Activated CD4-positive, alpha-beta T cell treated with anti-CD3 and anti-CD28 coated beads, Interleukin-2, Interleukin-4, amounts not matched to agents 100 ng/mL and 50 ng/mL, durations not matched to agents 16 hours and 8 hours (primary cell): ENCODE data around the gene FCER1G.

Source experiments
- DNase-seq: peaks from one replicate; pipeline ENCODE4 v3.0.0-alpha.2; 2020; ENCODE audit warnings: low spot score

FCER1G gene

DNA sequence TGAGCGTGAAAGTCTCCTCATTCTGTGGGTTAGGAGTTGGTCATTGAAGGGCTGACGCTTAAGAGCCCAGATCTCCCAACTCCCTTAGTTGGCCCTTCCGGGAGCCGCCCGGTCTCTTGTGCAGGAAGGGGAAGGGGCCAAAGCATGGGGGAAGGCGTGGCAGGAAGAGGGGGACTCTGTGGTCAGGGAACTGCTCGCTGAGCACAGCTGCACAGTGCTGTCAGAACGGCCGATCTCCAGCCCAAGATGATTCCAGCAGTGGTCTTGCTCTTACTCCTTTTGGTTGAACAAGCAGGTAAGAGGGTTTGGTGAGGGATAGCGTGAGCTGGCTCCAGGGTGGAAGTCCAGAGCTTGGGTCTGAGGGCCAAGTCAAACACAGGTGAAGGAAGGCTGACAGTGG lies at the start of gene FCER1G:
Gene FCER1G, plus strand, starts transcription at position 220 of the 400 bp plus-strand sequence. Its CDS starts 27 bp downstream, at position 247.
- DNase-seq, result no peak

DNA sequence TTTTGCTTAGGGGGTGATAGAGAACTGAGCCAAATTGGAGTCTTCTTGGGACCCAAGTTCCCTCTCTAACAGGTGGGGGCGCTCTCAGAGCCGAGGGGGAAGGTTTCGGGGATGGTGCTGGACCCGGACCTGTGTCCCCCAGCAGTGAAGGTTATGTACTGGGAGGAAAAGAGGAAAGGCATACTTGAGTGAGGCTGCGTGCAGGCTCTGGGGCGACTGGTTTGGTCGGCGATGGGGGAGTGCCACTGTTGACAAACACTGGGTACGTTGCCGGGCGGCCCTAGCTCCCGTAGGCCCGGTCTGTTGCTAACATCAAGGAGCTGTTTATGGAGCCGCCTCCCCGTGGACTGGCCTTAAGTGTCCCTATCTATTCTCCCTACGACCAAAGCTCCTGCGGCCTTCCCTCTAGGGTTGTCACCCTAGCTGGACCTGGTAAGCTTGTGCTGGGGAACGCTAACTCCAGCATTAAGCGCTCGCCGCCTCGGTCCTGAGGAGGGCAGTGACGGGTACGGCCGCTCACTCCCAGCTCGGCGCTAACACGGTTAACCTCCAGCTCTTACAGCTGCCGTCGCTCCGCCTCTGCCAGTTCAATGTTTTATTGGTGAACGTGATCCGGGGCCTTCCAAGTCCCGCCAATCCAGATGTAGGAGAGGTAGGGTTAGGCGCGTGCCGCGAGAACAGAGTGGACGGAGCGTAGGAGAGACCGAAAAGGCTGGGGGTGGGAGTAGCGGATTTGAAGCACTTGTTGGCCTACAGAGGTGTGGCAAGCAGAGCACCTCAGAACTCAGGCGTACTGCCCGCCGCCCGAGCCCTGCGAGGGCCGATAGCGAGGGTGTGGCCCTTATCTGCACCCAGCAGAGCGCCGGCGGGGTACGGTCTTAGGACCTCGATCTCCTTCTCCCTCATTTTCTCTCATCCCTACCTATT lies 49.1 kb upstream of the FCER1G start, which contains the start of gene PPOX:
Gene PPOX, plus strand, starts transcription at position 685 of the 927 bp plus-strand sequence. CDS start 422 bp downstream, outside the sequence.
- DNase-seq, result peak; percentile 98

DNA sequence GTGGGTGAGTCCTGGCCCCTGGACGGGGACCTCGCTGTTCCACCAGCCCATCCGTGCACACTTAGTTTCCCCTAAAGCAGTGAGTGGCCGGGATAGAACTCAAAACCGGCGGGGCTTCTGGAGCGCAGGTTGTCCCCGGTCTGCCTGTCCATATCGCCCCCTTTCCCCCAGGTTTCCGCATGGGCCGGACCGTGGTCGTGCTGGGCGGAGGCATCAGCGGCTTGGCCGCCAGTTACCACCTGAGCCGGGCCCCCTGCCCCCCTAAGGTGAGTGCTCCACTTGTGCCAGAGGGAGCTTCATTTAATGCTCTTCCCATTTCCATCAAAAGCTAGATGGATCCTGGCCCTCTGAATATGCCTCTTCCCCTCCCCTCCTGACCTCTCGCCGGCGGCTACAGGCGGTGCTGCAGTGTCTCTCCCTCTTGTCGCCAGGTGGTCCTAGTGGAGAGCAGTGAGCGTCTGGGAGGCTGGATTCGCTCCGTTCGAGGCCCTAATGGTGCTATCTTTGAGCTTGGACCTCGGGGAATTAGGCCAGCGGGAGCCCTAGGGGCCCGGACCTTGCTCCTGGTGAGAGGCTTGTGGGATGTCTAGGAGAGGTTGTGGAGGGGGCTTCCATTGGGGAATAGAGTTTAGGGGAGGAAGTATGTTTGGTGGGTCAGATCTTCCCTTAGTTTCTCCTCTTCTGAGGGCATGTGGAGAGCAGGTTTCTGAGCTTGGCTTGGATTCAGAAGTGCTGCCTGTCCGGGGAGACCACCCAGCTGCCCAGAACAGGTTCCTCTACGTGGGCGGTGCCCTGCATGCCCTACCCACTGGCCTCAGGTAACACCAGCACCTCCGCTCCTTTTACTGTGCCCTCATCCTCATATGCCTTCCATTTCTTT lies 48.2 kb upstream of the FCER1G start:
- DNase-seq, result no peak

DNA sequence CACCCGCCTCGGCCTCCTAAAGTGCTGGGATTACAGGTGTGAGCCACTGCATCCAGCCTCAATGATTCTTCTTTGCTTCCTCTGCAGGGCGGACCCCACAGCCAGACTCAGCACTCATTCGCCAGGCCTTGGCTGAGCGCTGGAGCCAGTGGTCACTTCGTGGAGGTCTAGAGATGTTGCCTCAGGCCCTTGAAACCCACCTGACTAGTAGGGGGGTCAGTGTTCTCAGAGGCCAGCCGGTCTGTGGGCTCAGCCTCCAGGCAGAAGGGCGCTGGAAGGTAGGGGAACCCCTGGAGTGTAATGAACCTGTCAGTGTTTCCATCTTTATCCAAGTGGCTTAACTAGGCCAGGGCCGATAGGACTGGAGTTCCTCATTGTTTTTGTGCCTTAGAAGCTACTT lies 46.2 kb upstream of the FCER1G start:
- no peak for DNase-seq

DNA sequence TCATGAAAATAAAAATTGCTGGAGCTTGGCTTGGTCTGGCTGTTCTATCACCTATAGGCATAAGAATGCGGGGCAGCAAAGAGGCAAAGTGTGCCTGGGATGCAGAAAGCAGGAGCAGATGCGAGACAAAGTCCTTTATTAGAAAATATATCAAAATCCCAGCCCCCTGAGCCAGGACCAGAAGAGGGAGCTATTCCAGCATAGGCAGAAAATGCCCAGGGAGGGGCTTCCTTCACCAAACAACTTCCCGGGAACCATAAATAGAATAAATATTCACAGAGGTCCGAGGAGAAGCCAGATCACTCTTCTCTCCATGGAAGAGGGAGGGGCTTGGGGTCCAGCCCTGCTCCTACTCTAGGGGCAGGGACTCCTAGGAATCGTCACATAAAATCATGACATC lies 43.9 kb upstream of the FCER1G start:
- no peak for DNase-seq

DNA sequence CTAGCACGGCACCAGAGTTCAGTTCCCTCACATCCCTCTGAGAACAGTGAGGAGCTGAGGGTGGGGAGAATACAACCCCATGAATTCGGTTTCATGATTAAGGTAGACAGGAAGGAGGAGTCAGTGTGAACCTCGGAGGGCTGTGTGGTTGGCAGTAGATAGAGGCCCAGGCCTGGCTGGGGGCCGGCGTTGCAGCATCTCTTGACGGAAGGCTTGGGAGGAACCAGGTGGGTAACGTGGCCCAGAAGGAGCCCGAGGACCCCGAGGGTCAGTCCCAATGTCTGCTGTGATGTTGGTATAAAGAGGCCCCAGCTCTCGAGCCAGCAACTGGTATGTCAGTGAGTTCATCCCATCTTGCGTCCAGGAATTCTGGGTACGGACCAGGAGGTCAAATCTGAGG lies 43.4 kb upstream of the FCER1G start:
- no peak for DNase-seq

DNA sequence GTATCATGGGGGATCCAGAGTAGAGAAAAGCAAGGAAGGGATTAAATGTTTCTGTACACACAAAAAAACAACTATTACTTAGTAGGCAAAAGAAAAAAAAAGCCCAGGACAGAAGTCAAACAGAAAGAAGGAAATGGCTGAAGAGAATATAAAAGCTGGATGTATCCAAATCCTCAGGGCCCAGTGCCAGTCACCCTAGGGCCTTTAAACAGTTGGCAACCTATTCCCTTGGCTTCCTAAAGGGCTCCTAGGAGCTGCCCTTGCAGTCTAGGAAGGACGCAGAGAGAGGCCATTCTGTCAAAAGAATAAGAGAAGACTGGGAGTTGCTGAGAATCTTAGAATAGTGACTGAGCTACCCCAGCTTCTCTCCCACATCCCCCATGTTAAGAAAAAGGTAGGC lies 42.7 kb upstream of the FCER1G start:
- no peak for DNase-seq

DNA sequence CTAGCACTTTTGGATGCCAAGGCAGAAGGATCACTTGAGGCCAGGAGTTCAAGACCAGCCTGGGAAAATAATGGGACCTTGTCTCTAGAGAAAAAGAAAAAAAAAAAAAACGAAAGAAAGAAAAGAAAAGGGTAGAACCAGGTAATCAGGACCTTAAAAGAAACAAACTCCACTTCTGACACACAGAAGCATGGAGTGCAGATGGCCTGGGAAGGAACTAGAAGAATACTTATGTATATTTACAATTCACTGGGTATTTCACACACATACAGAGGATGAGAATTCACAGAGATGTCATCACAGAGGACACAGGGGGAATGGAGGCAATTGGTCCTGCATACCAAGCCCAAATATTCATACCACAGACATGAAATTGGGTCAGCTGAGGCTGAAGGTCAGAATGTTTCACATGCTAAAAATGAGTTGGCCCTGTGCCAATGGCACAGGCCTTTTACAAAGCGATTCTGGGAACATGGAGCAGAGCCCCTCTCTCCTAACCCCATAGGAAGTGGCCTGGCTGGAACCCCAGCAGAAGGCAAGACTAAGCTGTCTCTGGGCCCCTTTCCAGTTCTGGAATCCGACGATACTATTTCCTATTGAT lies 42.2 kb upstream of the FCER1G start:
- DNase-seq, result no peak

DNA sequence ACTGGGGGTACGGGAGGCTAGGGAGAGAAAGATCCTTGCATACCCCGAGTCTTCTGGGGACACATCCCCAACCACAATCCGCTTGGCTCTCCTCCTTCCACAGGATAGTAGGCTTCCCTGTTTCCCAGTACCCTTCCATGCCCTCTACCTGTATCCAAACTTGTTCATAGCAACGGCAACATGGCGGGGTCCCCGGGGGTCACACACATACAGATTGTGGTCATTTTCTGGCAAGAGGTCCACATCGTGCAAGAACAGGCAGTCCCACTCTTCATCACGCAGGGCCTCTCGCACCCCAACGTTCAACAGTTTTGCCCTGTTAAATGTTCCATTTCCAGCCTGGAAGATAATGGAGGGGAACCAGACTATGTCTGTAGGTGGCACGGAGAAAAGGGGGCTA lies 41.4 kb upstream of the FCER1G start:
- DNase-seq, result no peak

DNA sequence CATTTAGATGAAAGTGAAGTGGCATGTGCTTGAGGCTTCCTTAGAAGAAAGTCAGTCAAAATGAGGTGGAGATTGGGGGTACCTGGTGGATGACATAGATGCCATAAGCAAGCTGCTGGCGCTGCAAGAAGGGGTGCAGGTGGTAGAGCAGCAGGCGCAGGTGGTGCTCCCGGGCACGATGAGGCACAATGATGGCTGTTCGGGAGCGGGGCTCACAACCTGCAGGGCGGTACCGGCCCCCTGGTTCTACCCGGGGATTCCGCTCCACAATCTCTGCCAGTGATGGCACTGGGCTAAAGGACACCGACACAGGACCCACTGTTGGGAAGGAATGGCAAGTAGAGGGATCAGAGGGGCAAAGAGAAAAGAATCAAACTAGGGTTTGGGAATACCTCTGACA lies 40.2 kb upstream of the FCER1G start:
- DNase-seq, result no peak

DNA sequence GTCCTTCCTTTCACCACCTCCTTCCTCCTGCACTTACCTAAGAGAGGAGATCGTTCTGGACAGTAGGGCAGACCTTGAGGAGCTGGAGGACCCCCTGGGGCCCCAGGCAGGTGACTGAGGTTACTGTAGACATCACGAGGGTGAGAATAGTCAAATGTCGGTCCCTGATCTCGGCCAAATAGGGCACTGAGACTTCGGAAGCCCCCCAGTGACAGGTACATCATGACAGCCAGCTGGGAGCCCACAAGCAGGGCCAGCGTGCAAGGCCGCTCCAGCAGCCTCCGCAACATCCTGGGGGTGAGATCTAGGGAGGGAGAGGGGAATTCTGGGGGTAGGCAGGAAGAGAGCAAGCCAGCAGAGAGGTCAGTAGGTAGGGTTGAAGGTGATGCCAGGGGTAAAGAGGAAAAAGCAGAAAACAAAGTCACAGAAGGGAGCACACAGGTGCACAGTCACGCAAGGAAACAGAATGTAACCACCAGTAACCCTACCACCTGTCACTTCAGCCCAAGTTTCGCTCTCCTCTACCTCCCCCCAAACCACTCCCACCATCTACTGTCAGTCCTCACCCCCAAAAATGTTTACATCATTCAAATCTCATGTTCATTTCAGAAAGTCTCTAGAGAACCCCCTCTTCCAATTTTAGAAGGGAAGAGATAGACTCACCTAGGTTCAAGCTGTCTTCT lies 39.2 kb upstream of the FCER1G start:
- no peak for DNase-seq

DNA sequence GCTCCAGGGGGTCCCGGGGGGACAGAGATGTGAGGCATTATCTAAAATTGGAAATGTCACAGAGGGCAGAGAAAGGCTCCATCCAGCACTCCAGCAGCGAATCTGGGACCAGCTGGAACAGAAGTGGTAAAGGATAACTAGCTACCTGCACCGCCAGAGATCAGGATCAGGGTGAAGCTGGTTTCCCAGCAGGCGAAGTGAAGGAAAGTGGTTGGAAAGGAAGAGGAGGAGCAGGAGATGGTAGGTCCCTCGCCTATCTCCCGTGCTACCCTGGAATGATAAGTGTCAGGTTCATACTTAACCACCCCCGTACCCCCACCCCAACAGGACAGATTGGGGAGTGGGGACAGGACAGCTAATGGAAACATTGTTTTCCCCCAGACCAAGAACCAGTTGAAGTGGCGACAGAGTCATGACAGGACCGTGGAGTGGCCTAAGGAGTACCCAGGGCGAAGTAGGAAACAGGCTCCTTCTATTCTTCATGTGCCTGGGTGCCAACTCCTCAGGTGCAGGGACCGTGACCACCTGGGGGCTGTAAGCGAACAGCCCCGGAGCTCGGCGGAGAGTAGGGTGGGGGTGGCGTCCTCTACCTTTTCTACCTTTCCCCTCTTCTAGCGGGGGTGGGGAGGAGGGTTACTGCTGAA lies 38.5 kb upstream of the FCER1G start:
- DNase-seq, result no peak

DNA sequence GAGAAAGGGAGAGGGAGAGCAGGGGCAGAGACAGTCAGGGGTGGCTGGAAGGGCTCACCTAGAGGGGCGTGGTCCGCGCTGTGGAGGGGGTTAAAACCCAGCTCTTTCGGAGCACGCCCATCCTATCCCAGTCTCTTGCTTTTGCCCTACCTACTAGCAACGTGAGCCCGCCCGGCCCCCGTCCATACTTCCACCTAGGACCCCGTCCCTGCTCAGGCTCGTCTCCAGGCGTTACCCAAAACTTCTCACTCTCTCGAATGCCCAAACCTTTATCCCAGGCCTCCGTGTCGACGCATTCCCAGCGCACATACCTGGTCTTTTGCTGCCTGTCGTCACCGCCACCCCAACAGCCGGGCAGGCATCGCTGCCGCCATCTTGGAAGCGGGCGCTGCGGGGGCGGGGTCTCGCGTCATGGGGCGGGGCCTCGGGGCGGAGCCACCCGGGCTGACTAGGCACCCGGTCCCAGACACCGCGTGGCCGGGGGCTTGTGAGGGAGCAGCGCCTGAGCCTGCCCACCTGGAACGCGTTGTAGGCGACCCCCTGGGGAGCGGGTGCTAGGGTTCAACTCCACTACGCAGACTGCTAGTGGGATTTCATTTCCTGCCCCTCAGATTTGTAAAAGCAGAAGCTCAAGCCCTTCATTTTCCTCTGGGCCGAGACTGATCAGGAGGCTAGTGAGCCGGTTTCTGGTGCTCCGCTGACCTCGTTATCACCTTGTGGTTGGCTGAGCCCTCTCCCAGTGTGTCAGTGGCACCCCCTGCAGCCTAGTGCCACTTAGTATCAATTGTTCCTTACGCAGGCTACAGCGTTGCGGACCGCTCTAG lies 37.8 kb upstream of the FCER1G start, which contains the start of gene B4GALT3:
Gene B4GALT3, minus strand, starts transcription at position 396 of the 824 bp plus-strand sequence. CDS start 1,447 bp downstream, outside the sequence.
- peak; percentile 95 for DNase-seq

DNA sequence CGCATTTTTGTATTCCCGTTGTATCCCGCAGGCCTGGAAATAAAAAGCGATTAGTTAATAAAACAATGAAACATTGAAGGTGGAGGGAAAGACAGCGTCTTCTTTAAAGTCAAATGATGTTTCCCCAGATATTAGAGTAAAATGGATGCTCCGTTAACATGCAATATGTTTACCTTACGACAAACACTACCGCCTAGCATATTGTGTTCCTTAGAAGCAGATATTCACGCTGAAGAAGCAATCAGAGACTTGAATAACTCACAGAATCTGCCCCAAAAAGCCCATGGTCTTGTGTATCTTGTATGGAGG lies 37.2 kb upstream of the FCER1G start:
- no peak for DNase-seq

DNA sequence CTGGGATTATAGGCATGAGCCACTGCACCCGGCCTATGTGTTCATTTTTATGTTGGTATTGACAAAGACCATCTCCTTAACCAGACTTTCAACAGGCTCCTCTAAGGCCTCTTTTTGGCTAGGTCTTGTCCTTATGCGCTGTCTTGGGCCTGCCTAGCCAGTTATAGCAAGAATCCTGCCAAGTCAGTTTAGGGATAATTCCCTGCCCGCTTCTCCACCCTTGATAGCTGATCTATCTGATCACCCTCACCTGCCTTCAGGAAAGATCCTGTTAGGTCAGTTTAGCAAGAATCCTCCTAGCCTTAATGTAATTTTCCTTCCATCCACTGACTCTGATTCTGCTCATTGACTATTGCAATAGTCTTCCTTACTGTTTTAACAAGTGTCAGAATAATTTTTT lies 35.4 kb upstream of the FCER1G start:
- DNase-seq, result no peak

DNA sequence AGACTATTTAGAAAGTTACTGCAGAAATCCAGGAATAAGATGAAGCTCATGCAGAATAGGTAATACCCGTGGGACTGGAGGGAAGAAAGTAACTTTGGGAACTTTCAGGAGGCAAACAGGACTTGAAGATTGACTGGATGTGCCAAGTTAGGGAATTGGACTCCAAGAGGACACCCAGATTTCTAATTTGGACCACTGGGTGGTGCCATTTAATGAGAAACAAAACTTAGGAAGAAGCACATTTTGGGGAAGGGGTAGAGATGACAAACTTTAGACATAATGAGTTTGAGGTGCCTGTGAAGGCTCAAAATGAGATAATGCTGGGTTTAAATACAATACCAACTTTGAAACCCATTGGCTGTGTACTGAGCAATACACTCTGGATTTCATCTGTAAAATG lies 34.5 kb upstream of the FCER1G start:
- DNase-seq, result no peak

DNA sequence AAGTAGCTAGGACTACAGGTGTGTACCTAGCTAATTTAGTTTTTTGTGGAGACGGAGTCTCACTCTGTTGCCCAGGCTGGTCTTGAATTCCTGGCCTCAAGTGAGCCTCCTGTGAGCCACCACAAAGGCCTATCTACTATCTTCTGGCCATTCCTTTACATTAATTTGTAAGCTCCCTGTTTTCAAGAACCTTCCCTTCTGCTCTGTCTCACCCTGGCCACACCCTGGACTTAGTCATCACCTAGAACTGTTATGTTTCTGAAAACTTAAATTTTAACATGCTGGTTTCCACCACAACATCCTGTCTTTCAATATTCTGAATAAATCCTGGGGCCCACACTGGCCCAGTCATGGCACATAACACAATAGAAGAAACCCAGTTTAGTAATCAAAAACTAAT lies 32.9 kb upstream of the FCER1G start:
- DNase-seq, result peak; percentile 88

DNA sequence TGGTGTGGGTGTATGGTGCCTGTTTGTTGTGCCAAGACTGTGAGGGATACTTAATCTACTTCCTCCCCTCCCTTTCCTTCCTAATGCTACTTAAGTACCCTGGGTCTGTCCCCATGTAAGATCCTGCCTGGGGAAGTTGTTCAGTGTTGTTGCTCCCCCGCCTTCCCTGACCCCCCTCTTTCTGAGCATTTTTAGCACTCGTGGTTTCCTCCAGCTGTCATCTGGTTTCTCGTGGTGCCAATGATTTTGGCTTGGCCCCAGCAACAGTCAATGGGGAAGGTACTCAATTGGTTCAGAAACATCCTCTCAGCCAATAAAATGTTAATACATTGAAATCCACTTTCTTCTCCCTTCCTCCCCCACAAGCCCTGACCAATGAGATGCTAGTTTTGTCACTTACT lies 29.8 kb upstream of the FCER1G start:
- peak; percentile 86 for DNase-seq

DNA sequence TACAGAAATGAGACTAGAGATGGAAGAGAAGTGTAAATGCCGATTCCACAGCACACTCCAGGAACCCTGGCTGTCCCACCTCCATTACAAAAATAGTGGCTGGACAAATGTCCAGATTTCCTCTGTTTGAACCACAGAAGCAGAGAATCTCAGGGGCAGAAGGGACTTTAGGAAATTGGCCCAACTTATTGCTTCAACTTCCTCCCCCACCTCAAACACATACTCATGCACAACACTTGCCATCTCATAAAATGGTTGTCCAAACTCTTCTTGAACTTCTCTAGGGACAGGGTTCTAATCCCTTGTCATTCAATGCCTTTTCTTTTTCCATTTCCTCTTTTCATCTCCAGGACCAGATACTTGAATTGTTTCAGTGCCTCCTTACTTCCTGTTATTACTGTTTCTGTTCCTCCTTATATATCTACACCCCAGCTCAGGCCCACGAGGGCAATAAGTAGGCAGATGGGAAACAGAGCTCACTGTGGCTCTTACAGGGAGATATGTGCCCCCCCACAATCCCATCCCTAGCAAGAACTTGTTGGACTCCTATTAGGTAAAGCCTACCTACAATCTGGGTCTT lies 29.3 kb upstream of the FCER1G start:
- DNase-seq, result no peak

DNA sequence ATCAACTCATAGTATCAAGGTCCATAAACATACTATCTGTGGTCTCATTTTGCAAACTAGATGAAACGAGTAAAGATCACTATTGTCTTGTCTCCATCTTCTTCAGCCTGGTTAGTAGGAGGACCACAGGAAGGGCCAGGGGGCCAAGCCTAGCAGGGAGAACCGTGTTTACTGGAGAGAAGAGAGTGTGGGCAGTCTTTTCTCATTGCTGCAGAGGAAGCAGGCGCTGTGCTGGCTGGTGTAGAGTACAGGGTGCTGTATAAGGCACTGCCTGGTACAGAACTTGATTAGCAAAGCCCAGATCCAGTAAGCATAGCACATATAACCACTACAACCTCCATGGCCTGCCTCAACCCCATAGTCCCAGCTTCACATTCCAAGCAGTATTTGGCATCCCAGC lies 27.8 kb upstream of the FCER1G start:
- DNase-seq, result no peak
